Tibial nerve (tissue), 4 donors: ENCODE results near the gene ROR1. TPM values are rescaled to one million over a fixed set of nuclear protein-coding genes. Genes with fewer than 3 reads are reported as not detected.
"Not testable (repeated sequence)": the region's sequence is repeated elsewhere in the genome, so short reads cannot be mapped to it uniquely, and the experiment has no call there.

Experiments used
- DNase-seq, 2 donors: peaks; one replicate each; pipeline ENCODE4 v3.0.0-alpha.2; 2019; ENCODE audit warnings: low spot score in 2 of 2
- H3K27ac ChIP-seq, 4 donors: fragments of 200-600 bp; sonication (generic) in 3 of 4; one replicate each; pipeline ENCODE4 v1.5.1; 2017 to 2019; ENCODE audit warnings: mild to moderate bottlenecking in 1 of 4
- H3K27me3 ChIP-seq, 2 donors: fragments of 200-600 bp; sonication (generic) in 1 of 2; one replicate each; pipeline versions ENCODE4 v1.5.1 to v1.6.0; 2017 to 2019
- H3K36me3 ChIP-seq, 3 donors: fragments of 200-600 bp; sonication (generic); one replicate each; pipeline ENCODE4 v1.5.1; 2018 to 2019
- H3K4me1 ChIP-seq, 4 donors: fragments of 200-600 bp; sonication (generic) in 3 of 4; one replicate each; pipeline ENCODE4 v1.5.1; 2017 to 2019
- H3K4me3 ChIP-seq, 4 donors: fragments of 200-600 bp; sonication (generic) in 3 of 4; one replicate each; pipeline ENCODE4 v1.5.1; 2017 to 2019; ENCODE audit warnings: mild to moderate bottlenecking in 1 of 4, moderate library complexity in 1 of 4
- H3K9me3 ChIP-seq, 4 donors: fragments of 200-600 bp; sonication (generic) in 3 of 4; one replicate each; pipeline ENCODE4 v1.5.1; 2017 to 2019
- CTCF ChIP-seq, 5 experiments: fragments of 200-600 bp in 3 of 5; fragments of 450-650 bp in 2 of 5; sonication (generic) in 3 of 5; IDR thresholded peaks; one replicate each; pipeline ENCODE4 v1.5.1; 2016 to 2019; ENCODE audit warnings: antibody characterized with exemption in 5 of 5, mild to moderate bottlenecking in 3 of 5, moderate library complexity in 2 of 5
- EP300 ChIP-seq, 2 donors: sonication (generic); formaldehyde crosslinking; IDR thresholded peaks; one replicate each; pipeline ENCODE4 v1.6.1; 2017; ENCODE audit warnings: antibody characterized with exemption in 2 of 2, mild to moderate bottlenecking in 1 of 2
- POLR2A ChIP-seq, 2 donors: fragments of 450-650 bp; IDR thresholded peaks; one replicate each; pipeline ENCODE4 v1.6.1; 2017; ENCODE audit warnings: antibody characterized with exemption in 2 of 2, mild to moderate bottlenecking in 2 of 2, moderate library complexity in 2 of 2
- WGBS, 2 donors: methylation state at CpG; one replicate each; pipeline ENCODE4 v1.1.5; 2018; 5-methylcytosine and 5-hydroxymethylcytosine counted together
- total RNA-seq, 4 donors: library from RNA; depleted of rRNA; stranded (reverse); fragments of >200 nt; gene quantifications; one replicate each; pipeline ENCODE4 v1.1.0, GENCODE V29; 2016

ROR1 gene
- total RNA-seq, 4 donors from 2014 or later, result 10.5 to 47.7 (median 43.7) TPM

- peaks cover 0 to 17% (median 3%) of the 10 kb centered on the region in 4 donors for H3K4me1 ChIP-seq
- TF ChIP-seq CTCF (IDR thresholded peaks at IDR 0.05) (no peak), POLR2A (IDR thresholded peaks at IDR 0.05) (no peak), EP300 (IDR thresholded peaks at IDR 0.05) (no peak)
- H3K4me3 ChIP-seq, result no peak overlapping the region
- H3K27ac ChIP-seq, result no peak overlapping the region
- H3K36me3 ChIP-seq, result no peaks in the 10 kb centered on the region
- H3K27me3 ChIP-seq, result no peaks in the 10 kb centered on the region
- no peaks in the 10 kb centered on the region for H3K9me3 ChIP-seq
- DNase-seq, result no peak
These were observed 10.3 kb downstream of the ROR1 start for GRCh38 chr1:63784083-63784482.

GRCh38 chr1:63784489-63785390, 10.9 kb downstream of the ROR1 start:
- WGBS, 2 donors, result 84 to 85% methylated on average over 6 of the region's 6 CpGs
- TF ChIP-seq CTCF (IDR thresholded peaks at IDR 0.05) (no peak), POLR2A (IDR thresholded peaks at IDR 0.05) (no peak), EP300 (IDR thresholded peaks at IDR 0.05) (no peak)
- H3K4me3 ChIP-seq, result no peak overlapping the region
- H3K27ac ChIP-seq, result no peak overlapping the region
- H3K36me3 ChIP-seq, result no peaks in the 10 kb centered on the region
- no peaks in the 10 kb centered on the region for H3K27me3 ChIP-seq
- H3K9me3 ChIP-seq, result no peaks in the 10 kb centered on the region
- DNase-seq, result no peak
- peaks cover 0 to 10% (median 0%) of the 10 kb centered on the region in 4 donors for H3K4me1 ChIP-seq

- not testable (repeated sequence) for H3K27ac ChIP-seq, H3K4me3 ChIP-seq, H3K27me3 ChIP-seq, DNase-seq, H3K9me3 ChIP-seq, H3K4me1 ChIP-seq, H3K36me3 ChIP-seq
- WGBS, 2 donors, result 99 to 100% methylated on average over 3 of the region's 3 CpGs
These were observed 13.5 kb downstream of the ROR1 start for GRCh38 chr1:63787270-63787669.

GRCh38 chr1:63787875-63788274, 14.1 kb downstream of the ROR1 start:
- TF ChIP-seq POLR2A (IDR thresholded peaks at IDR 0.05) (no peak), CTCF (IDR thresholded peaks at IDR 0.05) (no peak), EP300 (IDR thresholded peaks at IDR 0.05) (no peak)
- no peaks in the 10 kb centered on the region for H3K27me3 ChIP-seq
- H3K9me3 ChIP-seq, result no peaks in the 10 kb centered on the region
- H3K4me1 ChIP-seq, result no peaks in the 10 kb centered on the region
- H3K36me3 ChIP-seq, result peaks cover 0 to 8% (median 0%) of the 10 kb centered on the region in 3 donors
- H3K27ac ChIP-seq, result no peak overlapping the region
- WGBS, 2 donors, result 62 to 74% methylated on average over 1 of the region's 1 CpG
- DNase-seq, result no peak
- H3K4me3 ChIP-seq, result no peak overlapping the region

GRCh38 chr1:63789856-63790605, 16.2 kb downstream of the ROR1 start:
- Histone ChIP-seq H3K27me3 (no peaks in the 10 kb centered on the region), H3K4me1 (peaks cover 0 to 6% (median 0%) of the 10 kb centered on the region in 4 donors), H3K9me3 (no peaks in the 10 kb centered on the region), H3K4me3 (no peak overlapping the region), H3K36me3 (peaks cover 0 to 8% (median 0%) of the 10 kb centered on the region in 3 donors), H3K27ac (no peak overlapping the region)
- TF ChIP-seq EP300 (IDR thresholded peaks at IDR 0.05) (no peak), CTCF (IDR thresholded peaks at IDR 0.05) (no peak), POLR2A (IDR thresholded peaks at IDR 0.05) (no peak)
- 88 to 90% methylated on average over 4 of the region's 4 CpGs for whole genome bisulfite sequencing, 2 donors
- DNase-seq, result no peak
